Heart left ventricle (tissue), 16 donors: ENCODE data around the gene DHDDS. TPM values are rescaled to one million over a fixed set of nuclear protein-coding genes. Genes with fewer than 3 reads are reported as not detected.

Experiments
- ATAC-seq, 4 donors: fragments of 200-7000 bp; cut with Tn5 transposase; one replicate each; pipeline ENCODE4 v1.9.1; 2020 to 2022; ENCODE audit warnings: moderate library complexity in 4 of 4, mild to moderate bottlenecking in 3 of 4, moderate number of reproducible peaks in 1 of 4
- DNase-seq, 5 donors: peaks; one replicate each; pipeline ENCODE4 v3.0.0-alpha.2; 2020
- H3K27ac ChIP-seq, 12 donors: fragments of 200-600 bp; sonication (generic) in 4 of 12; one replicate each; pipeline versions ENCODE4 v1.5.0 to v1.8.0; 2016 to 2022; ENCODE audit warnings: mild to moderate bottlenecking in 2 of 12
- H3K27me3 ChIP-seq, 9 donors: fragments of 200-600 bp; sonication (generic) in 2 of 9; one replicate each; pipeline versions ENCODE4 v1.5.1 to v1.8.0; 2016 to 2022; ENCODE audit warnings: mild to moderate bottlenecking in 3 of 9
- H3K36me3 ChIP-seq, 9 donors: fragments of 200-600 bp; sonication (generic) in 2 of 9; one replicate each; pipeline versions ENCODE4 v1.5.0 to v1.8.0; 2018 to 2022; ENCODE audit warnings: mild to moderate bottlenecking in 2 of 9
- H3K4me1 ChIP-seq, 12 donors: fragments of 200-600 bp; sonication (generic) in 4 of 12; one replicate each; pipeline versions ENCODE4 v1.5.0 to v1.8.0; 2016 to 2022; ENCODE audit warnings: mild to moderate bottlenecking in 3 of 12
- H3K4me3 ChIP-seq, 12 donors: fragments of 200-600 bp; sonication (generic) in 4 of 12; one replicate each; pipeline versions ENCODE4 v1.5.0 to v1.8.0; 2017 to 2022; ENCODE audit warnings: mild to moderate bottlenecking in 9 of 12, moderate library complexity in 4 of 12
- H3K9me3 ChIP-seq, 12 donors: fragments of 200-600 bp; sonication (generic) in 4 of 12; one replicate each; pipeline versions ENCODE4 v1.5.0 to v1.8.0; 2016 to 2022; ENCODE audit warnings: mild to moderate bottlenecking in 1 of 12
- CTCF ChIP-seq, 12 donors: fragments of 200-600 bp; sonication (generic) in 4 of 12; IDR thresholded peaks; one replicate each; pipeline versions ENCODE4 v1.5.0 to v1.8.0; 2018 to 2022; ENCODE audit warnings: antibody characterized with exemption in 12 of 12, mild to moderate bottlenecking in 5 of 12
- POLR2A ChIP-seq, 2 donors: fragments of 450-650 bp; IDR thresholded peaks; one replicate each; pipeline ENCODE4 v1.6.1; 2017; ENCODE audit warnings: antibody characterized with exemption in 2 of 2, mild to moderate bottlenecking in 2 of 2, moderate library complexity in 2 of 2
- WGBS, 4 donors: extraction: QIAGEN DNeasy Blood & Tissue Kit in 2 of 4; methylation state at CpG; one replicate each; pipeline versions ENCODE4 v1.1.5 to v1.1.7; 2013 to 2018; 5-methylcytosine and 5-hydroxymethylcytosine counted together
- intact Hi-C, 10 donors: fragments of 100-400 bp; cut with DNase I; formaldehyde crosslinking; loops; one replicate each; pipeline versions ENCODE4 v1.11.1 to v1.14.2; 2022
- polyA plus RNA-seq, 2 donors: library from polyadenylated mRNA; stranded (reverse); fragments of 200-250 nt; gene quantifications; one replicate each; pipeline ENCODE4 v1.2.3, GENCODE V29; 2013
- total RNA-seq, 9 donors: library from RNA; depleted of rRNA in 2 of 9; stranded (reverse); fragments of >200 nt in 2 of 9; fragmentation: NEBNext Ultra II Directional in 3 of 9; extraction: Animal tissue kit (Norgen Biotek cat#: 25700) in 3 of 9; gene quantifications; one replicate each; pipeline versions ENCODE4 v1.1.0 to v1.2.4, GENCODE V29; 2016 to 2023
- donor health status: ischemic (EF 13 %, LVEDD 7.1; RV severe dilation, severe dysfunction).
- donor health status: healthy with polysubstance abuse.
- donor health status: DM: no; HTN: yes; CAD: no.
- donor health status: DM: no; HTN: no; CAD: no.
- donor health status: ischemic (EF 25% LVEDD 6.9; RV normal size, moderate dysfunction).
- donor health status: ischemic (EF 25% LVEDD 5.7; RV mildly dilated, moderate dysfunction).
- donor health status: healthy.
- donor health status: DM: yes; HTN: yes; CAD: no.
- donor health status: ischemic (EF 35%, LVEDD 5.7; RV mildly dilated, moderate dysfunction).
- donor health status: nonischemic (EF 11% LVEDD 7.7; RV severe dilation, severe dysfunction).
- donor health status: DM: yes; HTN: yes; CAD: no.
- donor health status: PGD.
- donor health status: ischemic (EF 29% LVEDD 5.4; RV normal size, mild dysfunction).
- donor health status: nonischemic (EF 23%, LVEDD 6.1; RV moderate dilation, normal function).

The DHDDS gene
- total and polyA plus RNA-seq, 11 donors = 14.1 to 45.0 (median 29.9) TPM

GRCh38 chr1:26478159-26478558 lies 46.0 kb downstream of the DHDDS start:
- no peak for TF ChIP-seq POLR2A (IDR thresholded peaks at IDR 0.05)
- no peak for TF ChIP-seq CTCF (IDR thresholded peaks at IDR 0.05)
- no peak for ATAC-seq
- WGBS, 4 donors = 80 to 83% (median 80%) methylated on average over 3 of the region's 3 CpGs
- no peak overlapping the region for H3K27ac ChIP-seq
- H3K4me1 ChIP-seq = peaks cover 0 to 17% (median 12%) of the 10 kb centered on the region in 12 donors
- intact Hi-C loops = no loop called here
- no peaks in the 10 kb centered on the region for H3K27me3 ChIP-seq
- H3K4me3 ChIP-seq = no peak overlapping the region
- H3K9me3 ChIP-seq = no peaks in the 10 kb centered on the region
- H3K36me3 ChIP-seq = peaks cover 0 to 66% (median 56%) of the 10 kb centered on the region in 9 donors
- DNase-seq = no peak

- no peak for DNase-seq
- no peaks in the 10 kb centered on the region for H3K27me3 ChIP-seq
- TF ChIP-seq POLR2A (IDR thresholded peaks at IDR 0.05) = no peak
- no peak for TF ChIP-seq CTCF (IDR thresholded peaks at IDR 0.05)
- ATAC-seq = no peak
- no peaks in the 10 kb centered on the region for H3K9me3 ChIP-seq
- intact Hi-C loops = no loop called here
- no peak overlapping the region for H3K27ac ChIP-seq
- H3K4me1 ChIP-seq = peaks cover 0 to 9% (median 5%) of the 10 kb centered on the region in 12 donors
- WGBS, 4 donors = 92 to 97% (median 97%) methylated on average over 6 of the region's 6 CpGs
- peaks cover 0 to 60% (median 48%) of the 10 kb centered on the region in 9 donors for H3K36me3 ChIP-seq
- no peak overlapping the region for H3K4me3 ChIP-seq
Observed at GRCh38 chr1:26478988-26479387, 46.9 kb downstream of the DHDDS start.

GRCh38 chr1:26482921-26483320 lies 50.8 kb downstream of the DHDDS start:
- WGBS, 4 donors = 71 to 85% (median 78%) methylated on average over 2 of the region's 2 CpGs
- intact Hi-C loops = no loop called here
- TF ChIP-seq CTCF (IDR thresholded peaks at IDR 0.05) (no peak), POLR2A (IDR thresholded peaks at IDR 0.05) (no peak)
- no peaks in the 10 kb centered on the region for H3K9me3 ChIP-seq
- no peaks in the 10 kb centered on the region for H3K27me3 ChIP-seq
- H3K4me1 ChIP-seq = no peaks in the 10 kb centered on the region
- no peak for ATAC-seq
- no peak for DNase-seq
- peaks cover 0 to 27% (median 15%) of the 10 kb centered on the region in 9 donors for H3K36me3 ChIP-seq
- no peak overlapping the region for H3K27ac ChIP-seq
- H3K4me3 ChIP-seq = no peak overlapping the region

- Histone ChIP-seq H3K4me3 (no peak overlapping the region), H3K27ac (no peak overlapping the region), H3K4me1 (no peaks in the 10 kb centered on the region), H3K36me3 (peaks cover 0 to 20% (median 10%) of the 10 kb centered on the region in 9 donors), H3K9me3 (no peaks in the 10 kb centered on the region), H3K27me3 (no peaks in the 10 kb centered on the region)
- 71 to 93% (median 84%) methylated on average over 2 of the region's 2 CpGs for WGBS, 4 donors
- intact Hi-C loops = no loop called here
- TF ChIP-seq POLR2A (IDR thresholded peaks at IDR 0.05) = no peak
- TF ChIP-seq CTCF (IDR thresholded peaks at IDR 0.05) = no peak
- DNase-seq (no peak), ATAC-seq (no peak)
Observed at GRCh38 chr1:26483980-26484379, 51.9 kb downstream of the DHDDS start.
